Gastroesophageal sphincter (tissue), 3 donors: ENCODE measurements around the gene CIITA.

Experiments used
- POLR2AphosphoS5 ChIP-seq: sonication (generic); formaldehyde crosslinking; IDR thresholded peaks from one replicate; pipeline ENCODE4 v1.6.1; 2017; ENCODE audit warnings: antibody characterized with exemption
- TF ChIP-seq, protein P1 (sequence below), 4 experiments: fragments of 200-600 bp in 2 of 4; fragments of 450-650 bp in 2 of 4; sonication (generic) in 1 of 4; IDR thresholded peaks; one replicate each; pipeline ENCODE4 v1.5.1; 2017 to 2019; ENCODE audit warnings: antibody characterized with exemption in 4 of 4, mild to moderate bottlenecking in 2 of 4, moderate library complexity in 2 of 4

DNA sequence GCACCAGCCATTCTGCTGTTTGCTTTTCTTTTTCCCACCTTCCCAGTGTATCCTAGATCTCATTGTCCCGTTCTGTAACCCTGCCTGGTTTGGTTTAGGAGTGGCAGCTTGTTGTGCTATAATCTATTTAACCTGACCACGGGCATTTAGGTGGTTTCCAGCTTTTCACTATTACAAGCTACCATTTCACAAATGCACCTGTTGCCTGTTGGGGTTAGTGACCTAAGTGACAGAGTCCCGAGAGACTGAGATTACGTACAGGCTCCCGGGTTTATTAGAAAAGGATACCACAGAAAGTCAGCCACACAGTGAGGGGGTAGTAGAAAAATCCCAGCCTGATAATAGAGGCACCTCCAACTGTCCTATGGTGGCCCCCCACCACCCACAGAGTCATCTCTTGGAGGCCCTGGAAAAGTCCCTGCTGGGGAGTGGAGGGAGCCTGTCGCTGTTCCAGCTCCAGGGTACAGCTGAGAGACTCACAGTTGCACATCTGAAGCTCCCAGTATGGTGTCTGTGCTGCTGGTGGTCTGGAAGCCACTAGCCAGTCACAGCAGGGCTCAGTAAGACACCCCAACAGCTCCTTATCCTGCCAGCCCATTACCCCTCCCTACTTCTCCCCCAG, 88.5 kb downstream of the CIITA start:
- TF ChIP-seq, protein P1, sequence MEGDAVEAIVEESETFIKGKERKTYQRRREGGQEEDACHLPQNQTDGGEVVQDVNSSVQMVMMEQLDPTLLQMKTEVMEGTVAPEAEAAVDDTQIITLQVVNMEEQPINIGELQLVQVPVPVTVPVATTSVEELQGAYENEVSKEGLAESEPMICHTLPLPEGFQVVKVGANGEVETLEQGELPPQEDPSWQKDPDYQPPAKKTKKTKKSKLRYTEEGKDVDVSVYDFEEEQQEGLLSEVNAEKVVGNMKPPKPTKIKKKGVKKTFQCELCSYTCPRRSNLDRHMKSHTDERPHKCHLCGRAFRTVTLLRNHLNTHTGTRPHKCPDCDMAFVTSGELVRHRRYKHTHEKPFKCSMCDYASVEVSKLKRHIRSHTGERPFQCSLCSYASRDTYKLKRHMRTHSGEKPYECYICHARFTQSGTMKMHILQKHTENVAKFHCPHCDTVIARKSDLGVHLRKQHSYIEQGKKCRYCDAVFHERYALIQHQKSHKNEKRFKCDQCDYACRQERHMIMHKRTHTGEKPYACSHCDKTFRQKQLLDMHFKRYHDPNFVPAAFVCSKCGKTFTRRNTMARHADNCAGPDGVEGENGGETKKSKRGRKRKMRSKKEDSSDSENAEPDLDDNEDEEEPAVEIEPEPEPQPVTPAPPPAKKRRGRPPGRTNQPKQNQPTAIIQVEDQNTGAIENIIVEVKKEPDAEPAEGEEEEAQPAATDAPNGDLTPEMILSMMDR (IDR thresholded peaks at IDR 0.05) = no peak
- TF ChIP-seq POLR2AphosphoS5 = no peak
